Measurements from ENCODE around the gene TTC5. TPM values are rescaled to one million over a fixed set of nuclear protein-coding genes. Genes with fewer than 3 reads are reported as not detected.
"Not testable (repeated sequence)": the region's sequence is repeated elsewhere in the genome, so short reads cannot be mapped to it uniquely, and the experiment has no call there.

Gene TTC5
- total RNA-seq, 1 donor from 2014 or later: 16.8 TPM

- DNase-seq (ENCODE audit: low read depth, low spot score): no peak
Observed at GRCh38 chr14:20306079-20306423, 300 bp upstream of the TTC5 start.

GRCh38 chr14:20302042-20302755 lies 3.6 kb downstream of the TTC5 start:
- no peak for DNase-seq (ENCODE audit: low read depth, low spot score)

GRCh38 chr14:20295067-20295466 lies 10.7 kb downstream of the TTC5 start:
- no peak for DNase-seq (ENCODE audit: low read depth, low spot score)

- no peak for DNase-seq (ENCODE audit: low read depth, low spot score)
Observed at GRCh38 chr14:20294636-20295035, 11.1 kb downstream of the TTC5 start.

- DNase-seq (ENCODE audit: low read depth, low spot score): not testable (repeated sequence)
Observed at GRCh38 chr14:20281998-20282397, 23.8 kb downstream of the TTC5 start.

- DNase-seq (ENCODE audit: low read depth, low spot score): not testable (repeated sequence)
Observed at GRCh38 chr14:20280265-20280664, 25.5 kb downstream of the TTC5 start.

GRCh38 chr14:20278414-20278813 lies 27.3 kb downstream of the TTC5 start:
- DNase-seq (ENCODE audit: low read depth, low spot score): no peak

- no peak for DNase-seq (ENCODE audit: low read depth, low spot score)
Observed at GRCh38 chr14:20277409-20277808, 28.3 kb downstream of the TTC5 start.

- no peak for DNase-seq (ENCODE audit: low read depth, low spot score)
Observed at GRCh38 chr14:20274062-20274461, 31.7 kb downstream of the TTC5 start.

GRCh38 chr14:20264361-20264760 lies 41.4 kb downstream of the TTC5 start:
- DNase-seq (ENCODE audit: low read depth, low spot score): not testable (repeated sequence)

GRCh38 chr14:20262642-20263128 lies 43.1 kb downstream of the TTC5 start:
- no peak for DNase-seq (ENCODE audit: low read depth, low spot score)

GRCh38 chr14:20247646-20248246 lies 58.0 kb downstream of the TTC5 start:
- DNase-seq (ENCODE audit: low read depth, low spot score): no peak

Other genes starting within 250 kb of the TTC5 start
- not detected in 2 replicates for gene OR4L1, start 245.9 kb downstream of the TTC5 start, total RNA-seq
- not detected in 2 replicates for gene OR4K17, start 195.2 kb downstream of the TTC5 start, total RNA-seq
- not detected in 2 replicates for gene OR4N5, start 167.1 kb downstream of the TTC5 start, total RNA-seq
- not detected in 2 replicates for gene OR11G2, start 115.1 kb downstream of the TTC5 start, total RNA-seq
- not detected in 2 replicates for gene OR11H6, start 82.2 kb downstream of the TTC5 start, total RNA-seq
- gene OR11H7, start 77.0 kb downstream of the TTC5 start, total RNA-seq: not detected in 2 replicates
- not detected in 2 replicates for gene OR11H4, start 66.7 kb downstream of the TTC5 start, total RNA-seq
- 26.7 and 49.1 TPM in 2 replicates for gene CCNB1IP1, start 27.3 kb upstream of the TTC5 start, total RNA-seq
- 9.0 and 14.1 TPM in 2 replicates for gene PARP2, start 37.7 kb upstream of the TTC5 start, total RNA-seq
- gene TEP1, start 107.5 kb upstream of the TTC5 start, total RNA-seq: 16.6 and 28.2 TPM in 2 replicates
- under 0.01 and 0.04 TPM in 2 replicates for gene KLHL33, start 130.2 kb upstream of the TTC5 start, total RNA-seq
- 38.4 and 42.6 TPM in 2 replicates for gene OSGEP, start 148.9 kb upstream of the TTC5 start, total RNA-seq
- gene APEX1, start 149.3 kb upstream of the TTC5 start, total RNA-seq: 128 and 143 TPM in 2 replicates
- gene PIP4P1, start 155.5 kb upstream of the TTC5 start, total RNA-seq: 21.0 and 22.0 TPM in 2 replicates
- 219 and 286 TPM in 2 replicates for gene PNP, start 163.5 kb upstream of the TTC5 start, total RNA-seq
- gene RNASE10, start 199.6 kb upstream of the TTC5 start, total RNA-seq: 0.33 TPM in 1 of 2 replicates, not detected in the other